GM12892 (cell line): ENCODE data around the gene KCNMA1.

Source experiments
- POLR2A ChIP-seq: IDR thresholded peaks from 2 replicates; pipeline ENCODE4 v1.6.1; 2011; ENCODE audit warnings: low read depth, low read length, control low read depth
- POLR2AphosphoS5 ChIP-seq: IDR thresholded peaks from 2 replicates; pipeline ENCODE4 v1.6.1; 2011; ENCODE audit warnings: low read depth, low read length, control low read depth

- TF ChIP-seq POLR2AphosphoS5, result no peak
- TF ChIP-seq POLR2A, result no peak
Observed at GRCh38 chr10:77421591-77421990, 216.0 kb downstream of the KCNMA1 start.
